HG02852 (cell line): ENCODE data around the gene CTSK.

Experiments used
- ATAC-seq: cut with Tn5 transposase; IDR thresholded peaks from one replicate; pipeline ENCODE4 v1.9.1; 2021; ENCODE audit warnings: mild to moderate bottlenecking, moderate library complexity; ENCODE audit not compliant: unreplicated experiment

CTSK gene

DNA sequence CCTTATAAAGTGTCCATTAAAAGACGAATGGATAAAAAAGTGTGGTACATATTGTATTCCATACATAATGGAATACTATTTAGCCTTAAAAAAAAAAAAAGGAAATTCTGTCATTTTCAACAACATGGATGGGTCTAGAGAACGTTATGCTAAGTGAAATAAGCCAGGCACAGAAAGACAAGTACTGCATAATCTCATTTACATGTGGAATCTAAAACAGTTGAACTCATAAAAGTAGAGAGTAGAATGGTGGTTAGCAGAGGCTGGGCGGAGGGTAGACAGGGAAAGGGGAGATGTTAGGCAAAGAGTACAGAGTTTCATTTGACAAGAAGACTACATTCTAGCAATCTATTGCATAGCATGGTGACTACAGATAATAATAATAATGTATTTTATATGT, 45.0 kb downstream of the CTSK start:
- ATAC-seq: no peak

GRCh38 chr1:150762552-150762951, 45.5 kb downstream of the CTSK start:
- no peak for ATAC-seq

- ATAC-seq: no peak
Measured at GRCh38 chr1:150761801-150762200, 46.3 kb downstream of the CTSK start.

GRCh38 chr1:150760013-150760412, 48.0 kb downstream of the CTSK start:
- no peak for ATAC-seq

GRCh38 chr1:150753416-150753815, 54.6 kb downstream of the CTSK start:
- ATAC-seq: no peak

DNA sequence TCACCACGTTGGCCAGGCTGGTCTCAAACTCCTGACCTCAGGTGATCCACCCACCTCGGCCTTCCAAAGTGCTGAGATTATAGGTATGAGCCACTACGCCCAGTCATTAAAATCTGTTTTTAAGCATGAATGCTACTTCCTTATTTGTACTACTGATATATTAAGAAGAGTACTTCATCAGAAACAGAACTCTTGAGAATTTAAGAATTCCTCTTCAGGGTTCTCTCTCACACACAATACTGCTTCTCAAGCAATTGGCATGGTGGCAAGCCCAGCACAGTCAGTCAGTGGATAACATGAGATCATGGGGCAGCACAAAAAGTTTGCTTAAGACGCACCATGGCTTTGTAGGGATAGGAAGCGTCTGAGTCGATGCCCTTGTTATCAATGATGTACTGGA, 56.6 kb downstream of the CTSK start:
- ATAC-seq: no peak

GRCh38 chr1:150749720-150750311, 58.2 kb downstream of the CTSK start:
- ATAC-seq: no peak

DNA sequence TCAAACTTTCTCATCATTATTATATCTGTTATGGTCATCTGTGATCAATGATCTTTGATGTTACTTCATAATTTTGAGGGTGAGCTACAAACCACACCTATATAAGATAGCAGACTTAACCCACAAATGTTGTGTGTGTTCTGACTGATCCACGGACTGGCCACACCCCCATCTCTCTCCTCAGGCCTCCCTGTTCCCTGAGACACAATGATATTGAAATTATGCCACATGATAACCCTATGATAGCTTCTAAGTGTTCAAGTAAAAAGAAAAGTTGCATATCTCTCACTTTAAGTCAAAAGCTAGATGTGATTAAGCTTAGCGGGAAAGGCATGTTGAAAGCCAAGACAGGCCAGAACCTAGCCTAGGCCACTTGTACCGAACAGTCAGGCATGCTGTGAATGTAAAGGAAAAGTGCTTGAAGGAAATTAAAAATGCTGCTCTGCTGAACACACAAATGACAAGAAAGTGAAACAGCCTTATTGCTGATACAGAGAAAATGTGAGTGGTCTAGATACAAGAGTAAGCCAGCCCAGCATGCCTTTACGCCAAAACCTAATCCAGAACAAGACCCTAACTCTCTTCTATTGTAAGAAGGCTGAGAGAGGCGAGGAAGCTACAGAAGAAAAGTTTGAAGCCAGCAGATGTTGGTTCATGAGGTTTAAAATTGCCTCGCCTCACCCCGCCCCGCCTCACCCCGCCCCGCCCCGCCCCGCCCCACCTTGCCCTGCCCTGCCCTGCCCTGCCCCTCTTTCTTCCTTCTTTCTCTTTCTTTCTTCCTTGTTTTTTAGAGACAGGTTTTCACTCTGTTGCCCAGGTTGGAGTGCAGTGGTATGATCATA, 59.0 kb downstream of the CTSK start:
- ATAC-seq: no peak
